T-helper 1 cell treated with Interleukin-12 subunit alpha and Interleukin-12 subunit beta and Interleukin-4 antibody, amounts not matched to agents 30 ng/mL and 1 ng/mL, for 36 hours (primary cell): ENCODE results near the gene DHPS. TPM values are rescaled to one million over a fixed set of nuclear protein-coding genes. Genes with fewer than 3 reads are reported as not detected.

ENCODE experiments used
- intact Hi-C: fragments of 100-400 bp; cut with micrococcal nuclease; formaldehyde crosslinking; loops from one replicate; pipeline ENCODE4 v1.15.1; 2024
- total RNA-seq: library from RNA; stranded (reverse); gene quantifications from 2 replicates; pipeline ENCODE4 v1.2.3, GENCODE V29; 2022

Gene DHPS
- total RNA-seq, 1 donor from 2014 or later = 108 TPM

DNA sequence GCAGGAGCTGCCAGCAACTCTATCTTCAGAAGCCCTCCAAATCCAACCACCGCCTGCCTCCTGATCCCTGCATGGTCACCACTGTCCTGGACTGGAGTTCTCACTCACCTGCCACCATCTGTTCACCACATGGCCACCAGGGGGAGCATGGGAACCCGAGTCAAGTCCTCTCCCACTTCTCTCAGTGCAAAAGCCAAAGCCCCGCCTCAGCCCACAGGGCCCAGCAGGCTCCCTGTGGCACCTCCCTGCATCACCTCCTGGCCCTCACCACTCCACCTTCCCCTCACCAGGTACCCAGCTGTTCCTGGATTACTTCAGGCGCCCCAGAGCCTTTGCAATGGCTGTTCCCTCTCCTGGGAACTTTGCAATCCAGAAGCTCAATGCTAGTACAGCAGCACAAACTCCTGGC is 5.3 kb downstream of the DHPS start:
- intact Hi-C loops = loop anchor here (1.0 kb wide), 2 partner anchors 112 to 171 kb away; no protein-coding TSS in a partner anchor

DNA sequence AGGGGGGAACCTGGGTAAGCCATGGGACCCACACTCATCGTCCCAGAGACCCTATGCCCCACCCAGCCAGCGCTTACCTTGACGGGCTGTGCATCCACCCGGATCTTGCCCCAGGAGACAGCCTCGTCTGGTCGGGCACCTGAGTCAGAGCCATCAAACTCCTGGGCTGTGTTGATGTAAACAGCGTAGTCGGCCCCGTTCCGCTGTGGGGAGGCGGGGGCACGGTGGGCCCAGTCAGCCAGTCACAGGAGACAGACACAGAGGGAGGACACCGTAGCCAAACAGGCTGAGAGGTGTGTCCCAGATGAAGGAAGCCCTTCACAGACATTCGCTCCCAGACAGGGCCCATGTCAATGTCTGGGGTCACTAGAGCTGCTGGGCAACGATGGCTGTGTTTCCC is 5.7 kb downstream of the DHPS start:
- intact Hi-C loops = loop anchor here (1.0 kb wide), 2 partner anchors 112 to 171 kb away; no protein-coding TSS in a partner anchor

DNA sequence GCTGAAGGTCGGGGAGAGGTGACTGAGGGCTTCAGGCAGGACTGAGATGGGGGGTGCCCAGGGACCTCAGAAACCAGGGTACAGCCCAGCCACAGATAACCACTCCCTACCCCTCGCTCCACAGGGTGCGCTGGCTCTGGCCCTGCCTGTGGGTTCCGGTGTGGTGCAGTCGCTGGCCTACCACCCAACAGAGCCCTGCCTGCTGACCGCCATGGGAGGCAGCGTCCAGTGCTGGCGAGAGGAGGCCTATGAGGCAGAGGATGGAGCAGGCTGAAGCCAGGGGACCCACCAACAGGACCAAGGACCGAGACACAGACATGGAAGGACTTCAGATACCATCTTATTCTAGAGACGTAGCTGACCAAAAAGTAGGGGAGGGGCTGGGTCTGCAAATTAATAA is 6.3 kb downstream of the DHPS start:
- intact Hi-C loops = no loop called here

DNA sequence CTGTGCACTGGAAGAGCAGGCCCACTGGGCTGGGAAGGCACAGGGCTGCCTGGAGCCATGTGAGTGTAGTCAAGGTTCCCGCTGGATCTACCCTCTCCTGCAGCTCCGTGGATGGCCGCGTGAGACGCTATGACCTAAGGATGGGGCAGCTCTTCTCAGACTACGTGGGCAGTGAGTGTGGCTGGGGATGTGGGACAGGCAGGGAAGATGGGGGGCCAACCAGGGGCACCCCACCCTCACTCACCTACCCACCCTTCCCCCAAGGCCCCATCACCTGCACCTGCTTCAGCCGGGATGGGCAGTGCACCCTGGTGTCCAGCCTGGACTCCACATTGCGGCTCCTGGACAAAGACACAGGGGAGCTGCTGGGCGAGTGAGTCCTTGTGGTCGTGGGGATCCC is 8.9 kb downstream of the DHPS start:
- intact Hi-C loops = loop anchor here (1.0 kb wide), 2 partner anchors 32 to 108 kb away; no protein-coding TSS in a partner anchor

DNA sequence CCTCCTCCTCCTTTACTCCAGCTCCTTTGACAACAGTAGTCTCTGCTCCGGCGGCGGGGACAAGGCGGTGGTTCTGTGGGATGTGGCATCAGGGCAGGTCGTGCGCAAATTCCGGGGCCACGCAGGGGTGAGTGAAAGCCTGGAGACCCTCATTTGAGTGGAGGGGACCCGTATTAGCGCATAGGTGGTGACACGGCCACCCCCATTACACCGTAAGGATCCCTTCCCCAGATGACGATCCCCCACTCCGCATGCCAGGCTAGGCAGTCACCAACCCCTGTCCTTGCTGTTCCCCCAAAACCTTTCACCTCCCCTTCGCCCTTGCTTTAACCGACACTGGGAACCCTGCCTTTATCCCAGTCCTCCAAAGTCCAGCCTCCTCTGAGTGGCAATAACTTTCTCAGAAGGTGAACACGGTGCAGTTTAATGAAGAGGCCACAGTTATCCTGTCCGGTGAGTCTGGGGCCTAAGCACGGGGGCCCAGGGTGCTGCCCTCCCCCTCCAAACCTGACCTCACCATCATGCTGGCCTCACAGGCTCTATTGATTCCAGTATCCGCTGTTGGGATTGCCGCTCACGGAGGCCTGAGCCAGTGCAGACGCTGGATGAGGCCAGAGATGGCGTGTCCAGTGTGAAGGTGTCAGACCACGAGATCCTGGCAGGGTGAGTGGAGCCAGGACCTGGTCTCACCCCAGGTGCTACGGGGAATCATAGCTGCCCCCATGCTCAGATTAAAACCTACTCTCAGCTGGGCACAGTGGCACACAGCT is 11.3 kb downstream of the DHPS start:
- intact Hi-C loops = no loop called here

DNA sequence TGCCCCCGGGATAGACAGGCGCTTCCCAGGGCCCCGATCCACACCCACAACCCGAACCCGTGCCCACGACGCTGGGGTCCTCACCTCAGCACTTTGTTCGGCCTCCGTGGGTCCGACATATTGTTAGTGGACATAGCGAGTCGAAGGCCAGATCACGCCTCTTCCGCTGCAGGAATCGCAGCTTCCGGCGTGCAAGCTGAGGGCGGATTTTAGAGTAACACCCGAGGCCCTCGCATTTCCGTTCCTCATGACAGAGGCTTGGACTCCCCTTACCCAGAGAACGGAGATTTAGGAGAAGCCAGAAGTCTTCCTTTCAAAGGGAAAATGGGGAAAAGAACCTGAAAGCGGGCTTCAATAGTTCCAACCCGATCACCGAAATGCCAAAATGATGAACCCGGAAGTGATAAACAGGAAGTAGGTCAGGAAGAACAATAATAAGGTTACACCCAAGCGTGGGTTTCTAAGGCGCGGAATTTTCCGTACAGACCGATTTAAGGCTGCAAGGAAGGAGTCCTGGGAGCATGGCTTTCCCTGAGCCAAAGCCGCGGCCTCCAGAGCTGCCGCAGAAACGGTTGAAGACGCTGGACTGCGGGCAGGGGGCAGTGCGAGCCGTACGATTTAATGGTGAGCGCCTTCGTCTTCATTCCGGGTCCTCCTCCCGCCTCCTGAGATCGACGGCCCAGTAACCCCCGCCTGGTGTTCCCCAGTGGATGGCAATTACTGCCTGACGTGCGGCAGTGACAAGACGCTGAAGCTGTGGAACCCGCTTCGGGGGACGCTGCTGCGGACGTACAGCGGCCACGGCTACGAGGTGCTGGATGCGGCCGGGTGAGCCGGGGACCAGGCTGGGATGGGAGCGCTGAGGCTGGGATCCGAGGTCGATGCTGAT is 12.2 kb downstream of the DHPS start:
- intact Hi-C loops = loop anchor here (1.0 to 5.0 kb wide), 10 partner anchors 12 to 747 kb away; partner anchors contain the start of genes DHPS, FBXW9, GET3 and ZNF490

DNA sequence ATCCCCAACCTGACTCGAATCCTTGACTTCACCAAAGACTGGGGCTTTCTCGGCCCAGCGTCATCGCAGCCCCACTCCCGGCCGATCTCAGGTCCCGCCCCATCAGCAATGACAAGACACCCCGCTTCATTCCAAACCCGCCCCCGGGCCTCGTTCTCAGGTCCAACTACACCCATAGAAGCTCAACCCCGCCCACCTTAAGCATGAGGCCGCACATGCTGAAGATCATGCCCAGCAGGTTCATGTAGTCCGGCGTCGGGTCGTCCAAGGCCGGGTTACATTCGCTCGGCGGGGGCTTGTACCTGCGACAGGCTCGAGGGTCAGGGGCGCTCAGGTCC is 12.8 kb downstream of the DHPS start:
- intact Hi-C loops = loop anchor here (1.0 to 5.0 kb wide), 10 partner anchors 12 to 747 kb away; partner anchors contain the start of genes DHPS, FBXW9, GET3 and ZNF490

DNA sequence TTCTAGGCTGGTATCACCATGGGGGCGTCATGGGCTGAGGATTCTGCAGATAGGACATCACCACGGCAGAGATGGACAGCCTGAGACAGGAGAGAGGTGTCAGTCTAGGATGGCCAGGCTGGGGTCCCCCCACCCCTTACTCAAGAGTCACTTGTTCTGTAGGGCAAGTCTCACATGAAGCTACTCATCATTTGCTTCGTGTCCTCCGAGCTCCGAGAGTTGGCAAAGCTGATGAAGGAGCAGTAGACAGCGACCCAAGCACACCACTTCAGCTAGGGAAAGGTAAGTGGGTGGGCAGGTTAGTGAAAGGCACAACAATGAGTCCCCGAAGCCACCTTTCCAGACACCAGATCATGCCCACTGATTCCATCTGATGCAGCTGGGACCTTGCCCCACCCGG is 13.3 kb downstream of the DHPS start:
- intact Hi-C loops = loop anchor here (2.0 to 5.0 kb wide), 5 partner anchors 68 to 746 kb away; partner anchors contain the start of genes GET3, ZNF563 and ZNF799

DNA sequence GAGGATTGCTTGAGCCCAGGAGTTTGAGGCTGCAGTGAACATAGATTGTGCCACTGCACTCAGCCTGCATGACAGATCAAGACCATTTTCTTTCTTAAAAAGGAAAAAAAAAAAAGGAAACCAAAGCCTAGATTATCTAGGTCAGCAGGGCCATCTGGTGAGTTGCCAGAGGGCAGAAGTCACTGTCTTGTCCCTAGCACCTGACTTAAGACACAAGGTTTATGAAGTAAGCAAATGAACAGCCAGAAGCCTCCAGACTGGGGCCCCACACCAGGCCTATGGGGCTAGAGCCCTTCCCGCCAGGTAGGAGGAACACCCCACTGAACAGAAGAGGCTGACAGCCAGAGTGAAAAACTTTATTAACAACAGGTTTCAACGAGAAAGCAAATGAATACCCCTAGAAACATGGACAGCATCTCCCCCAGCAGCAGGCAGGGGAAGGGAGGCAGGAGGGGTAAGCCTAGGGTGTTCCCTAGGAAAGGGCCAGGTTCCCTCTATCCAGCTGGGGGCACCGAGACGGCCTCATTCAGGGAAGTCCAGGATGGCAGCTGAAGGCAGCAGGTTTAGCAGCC is 13.9 kb downstream of the DHPS start:
- intact Hi-C loops = loop anchor here (2.0 to 5.0 kb wide), 6 partner anchors 69 to 746 kb away; partner anchors contain the start of genes GET3, ZNF443, ZNF563 and ZNF799

DNA sequence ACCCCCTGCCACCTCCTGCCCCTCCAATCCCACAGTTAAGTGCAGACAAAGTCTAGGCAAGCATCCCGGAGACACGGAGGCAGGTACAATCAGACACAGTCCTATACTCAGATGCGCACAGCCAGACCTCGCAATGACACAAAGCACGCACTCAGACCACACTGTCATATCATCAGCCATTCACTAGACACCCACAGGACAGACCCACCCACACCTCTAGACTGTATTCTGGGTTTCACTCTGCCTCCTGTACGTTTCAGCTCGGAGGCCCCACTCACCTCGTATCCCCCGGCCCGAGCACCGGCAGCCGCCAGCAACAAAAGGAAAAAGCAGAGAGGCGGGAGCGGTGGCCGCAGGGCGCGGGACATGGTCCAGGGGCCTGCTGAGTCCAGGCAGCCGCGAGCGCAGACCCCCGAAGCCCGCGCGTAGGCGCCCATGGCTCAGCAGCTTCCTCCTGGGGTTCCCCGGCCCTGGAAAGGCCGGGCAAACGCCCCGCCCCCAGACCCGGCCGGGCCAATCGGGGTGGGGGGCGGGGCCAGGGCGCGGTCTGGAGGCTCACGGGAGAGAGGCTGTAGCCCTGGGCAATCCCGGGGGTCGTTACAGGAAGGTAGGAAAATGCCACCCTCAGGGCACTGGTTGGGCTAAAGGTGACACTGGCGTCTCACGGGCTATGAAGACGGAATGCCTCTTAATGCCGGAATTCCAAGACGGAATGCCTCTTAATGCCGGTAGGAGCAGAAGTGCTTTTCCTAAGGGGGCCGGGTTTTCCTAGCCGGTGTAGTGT is 15.2 kb downstream of the DHPS start, which contains the start of the genes MAN2B1 and WDR83:
TSS of gene MAN2B1 (minus strand) at position 478 of the 784 bp plus-strand sequence. CDS start at position 437, 41 bp downstream.
TSS of gene WDR83 (plus strand) at position 543 of the 784 bp plus-strand sequence. CDS start 2,984 bp downstream, outside the sequence.
- intact Hi-C loops = loop anchor here (1.0 to 5.0 kb wide), 7 partner anchors 53 to 744 kb away; partner anchors contain the start of genes ZNF443, ZNF563 and ZNF799

DNA sequence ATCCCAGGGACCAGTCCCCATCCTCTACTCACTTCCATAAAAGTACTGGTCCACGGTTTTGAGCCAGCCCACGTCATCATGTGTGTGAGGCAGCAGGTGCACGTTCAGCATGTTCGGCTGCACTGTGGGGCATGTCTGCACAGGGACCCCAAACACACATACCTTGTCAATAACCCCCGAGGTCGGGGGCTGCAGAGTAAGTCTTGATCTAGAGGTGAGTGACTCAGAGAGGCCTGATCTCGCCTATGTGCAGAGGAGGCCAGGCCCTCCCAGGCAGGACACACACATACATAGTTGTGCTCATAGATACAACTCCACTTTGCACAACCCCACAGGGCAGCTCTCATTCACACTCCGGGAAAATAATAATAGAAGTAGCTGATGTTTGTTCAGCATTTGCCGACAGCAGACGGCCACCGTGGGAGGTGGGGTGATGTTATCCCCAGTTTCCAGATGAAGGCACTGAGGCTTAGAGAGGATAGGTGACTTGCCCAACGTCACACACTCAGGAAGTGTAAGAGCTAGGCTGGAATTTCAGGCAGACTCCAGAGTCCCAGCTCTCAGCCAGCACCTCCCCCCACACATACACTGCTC is 15.9 kb downstream of the DHPS start:
- intact Hi-C loops = loop anchor here (1.0 to 5.0 kb wide), 7 partner anchors 52 to 743 kb away; partner anchors contain the start of genes ZNF443, ZNF563 and ZNF799

DNA sequence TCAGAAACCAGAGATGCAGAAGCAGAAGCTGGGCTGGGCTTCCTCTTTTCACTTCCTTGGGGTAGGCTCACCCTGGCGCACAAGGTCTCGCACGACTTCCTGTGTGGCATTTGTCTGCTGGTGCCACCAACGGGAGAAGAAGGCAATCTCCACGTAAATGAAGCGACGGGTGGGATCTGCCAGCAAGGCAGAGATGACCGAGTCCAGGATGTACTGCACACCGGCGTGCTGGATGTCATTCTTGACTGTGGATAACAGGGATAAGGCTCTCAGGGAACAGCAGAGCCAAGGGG is 16.5 kb downstream of the DHPS start:
- intact Hi-C loops = loop anchor here (5.0 kb wide), 4 partner anchors 263 to 743 kb away; partner anchors contain the start of genes ZNF563 and ZNF799

DNA sequence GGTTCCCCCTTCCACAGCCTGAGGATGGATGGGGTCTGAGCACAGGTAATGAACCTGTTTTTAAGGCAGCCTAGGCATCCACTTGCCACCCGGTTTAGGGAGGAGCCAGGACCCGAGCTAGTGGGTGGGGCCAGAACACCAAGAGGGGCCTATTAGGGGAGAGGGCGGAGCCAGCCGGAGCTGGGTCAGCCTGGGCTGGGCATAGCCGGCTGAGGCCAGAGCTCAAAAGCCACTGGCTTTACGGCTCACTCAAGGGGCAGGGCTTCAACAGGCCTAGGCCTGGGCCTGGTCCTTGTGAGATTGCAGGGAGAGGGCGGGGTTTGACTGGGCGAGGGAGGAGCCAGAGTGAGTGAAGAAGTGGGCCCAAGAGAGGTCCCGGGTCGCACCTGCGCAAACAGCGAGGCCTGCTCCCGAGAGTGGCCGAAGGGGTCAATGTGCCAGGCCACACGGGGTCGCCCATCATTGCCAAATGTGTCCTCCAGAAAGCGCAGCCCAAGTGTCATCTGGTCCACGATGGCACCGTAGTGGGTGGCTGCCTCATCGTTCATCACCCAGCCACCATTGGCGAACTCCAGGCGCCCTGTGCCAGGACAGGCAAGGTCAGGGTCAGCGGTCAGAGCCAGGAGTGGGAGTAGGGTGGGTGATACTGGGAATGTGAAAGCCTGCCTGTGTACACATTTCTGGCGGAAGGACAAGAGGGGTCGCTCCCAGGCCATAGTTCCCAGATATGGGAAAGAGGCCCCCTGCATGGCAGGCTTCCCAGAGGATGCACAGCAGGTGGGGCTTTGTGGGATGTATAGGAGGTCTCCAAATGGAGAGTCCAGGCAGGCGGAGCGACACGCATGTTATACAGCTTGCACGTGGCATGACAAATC is 17.0 kb downstream of the DHPS start:
- intact Hi-C loops = loop anchor here (5.0 kb wide), 4 partner anchors 262 to 742 kb away; partner anchors contain the start of genes ZNF563 and ZNF799

DNA sequence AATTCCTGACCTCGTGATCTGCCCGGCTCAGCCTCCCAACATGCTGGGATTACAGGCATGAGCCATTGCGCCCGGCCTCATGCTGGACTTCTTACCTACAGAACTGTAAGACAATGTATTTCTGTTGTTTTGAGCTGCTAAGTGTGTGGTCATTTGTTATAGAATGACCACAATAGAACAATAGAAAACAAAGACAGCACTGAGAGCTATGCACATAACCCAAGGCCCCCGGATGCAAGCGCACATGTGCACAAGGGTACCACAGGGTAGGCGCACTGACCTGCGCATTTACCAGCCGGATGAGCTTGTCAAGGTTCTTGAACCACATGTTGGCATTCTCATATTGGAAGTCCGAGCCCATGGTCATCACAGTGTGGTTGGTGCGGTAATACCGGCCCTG is 20.7 kb downstream of the DHPS start:
- intact Hi-C loops = no loop called here

DNA sequence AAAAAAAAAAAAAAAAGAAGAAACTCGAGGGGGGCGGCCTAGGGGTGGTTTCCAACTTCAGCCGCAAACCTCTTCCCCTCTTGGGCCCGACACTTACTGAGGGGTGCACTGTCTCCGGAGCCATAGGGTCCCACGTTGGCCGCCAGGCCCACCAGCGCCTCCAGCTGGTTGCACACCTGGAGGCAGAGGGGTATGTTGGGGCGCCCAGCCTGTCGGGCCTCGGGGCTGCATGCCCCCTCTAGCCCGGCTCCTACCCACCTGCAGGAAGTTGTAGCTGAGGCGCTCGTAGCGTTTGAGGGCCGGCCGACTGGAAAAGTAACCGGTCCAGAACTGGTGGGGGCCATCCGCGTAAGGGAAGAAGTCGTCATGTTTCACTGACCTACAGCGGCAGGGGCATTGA is 23.7 kb downstream of the DHPS start:
- intact Hi-C loops = no loop called here

DNA sequence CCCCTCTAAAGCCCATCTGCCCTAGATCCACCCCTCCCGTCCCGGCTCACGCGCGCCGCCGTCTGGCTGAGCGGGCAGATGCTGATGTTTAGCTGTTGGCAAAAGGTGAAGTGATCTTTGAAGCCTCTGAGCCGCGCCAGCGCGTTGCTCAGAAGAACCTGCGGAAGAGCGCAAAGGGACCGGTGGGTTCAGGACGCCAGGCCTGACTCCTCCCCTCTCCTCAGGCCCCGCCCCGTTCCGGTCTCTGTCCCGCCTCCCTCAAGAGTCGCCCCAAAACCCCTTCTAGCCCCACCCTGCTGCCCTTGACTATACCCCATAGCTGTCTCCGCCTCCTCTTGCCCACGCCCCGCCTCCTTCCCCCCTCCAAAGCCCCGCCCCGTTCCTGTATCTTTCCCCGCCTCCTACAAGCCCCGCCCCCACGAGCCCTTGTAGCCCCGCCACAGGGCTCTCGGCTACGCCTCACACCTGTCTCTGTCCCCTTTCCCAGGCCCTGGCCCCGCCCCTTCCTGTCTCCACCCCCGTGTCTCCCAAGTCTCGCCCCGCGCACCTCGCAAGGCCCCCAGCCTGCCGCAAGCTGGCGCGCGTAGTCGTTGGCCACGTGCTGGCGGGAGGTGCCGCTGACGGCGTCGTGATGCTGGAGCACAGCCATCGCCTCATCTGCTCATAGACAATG is 24.6 kb downstream of the DHPS start:
- intact Hi-C loops = no loop called here

DNA sequence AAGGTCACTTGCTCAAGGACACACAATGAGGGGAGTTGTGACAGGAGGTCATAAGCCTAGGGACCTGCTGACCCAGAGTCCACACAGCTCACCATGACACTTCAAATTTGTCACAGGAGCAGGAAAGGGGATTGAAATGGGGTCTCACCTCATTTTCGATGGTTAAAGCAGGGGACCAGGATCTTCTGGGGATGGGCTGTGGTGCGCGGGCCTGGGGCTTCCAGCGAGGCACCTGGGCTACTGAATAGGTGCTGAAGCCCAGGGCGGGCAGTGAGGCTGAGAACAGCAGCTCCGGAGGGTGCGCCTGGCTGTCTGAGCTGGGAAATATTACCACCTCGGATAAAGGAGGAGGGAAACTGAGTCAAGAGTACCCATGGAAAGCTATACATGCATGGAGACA is 26.1 kb downstream of the DHPS start:
- intact Hi-C loops = no loop called here

DNA sequence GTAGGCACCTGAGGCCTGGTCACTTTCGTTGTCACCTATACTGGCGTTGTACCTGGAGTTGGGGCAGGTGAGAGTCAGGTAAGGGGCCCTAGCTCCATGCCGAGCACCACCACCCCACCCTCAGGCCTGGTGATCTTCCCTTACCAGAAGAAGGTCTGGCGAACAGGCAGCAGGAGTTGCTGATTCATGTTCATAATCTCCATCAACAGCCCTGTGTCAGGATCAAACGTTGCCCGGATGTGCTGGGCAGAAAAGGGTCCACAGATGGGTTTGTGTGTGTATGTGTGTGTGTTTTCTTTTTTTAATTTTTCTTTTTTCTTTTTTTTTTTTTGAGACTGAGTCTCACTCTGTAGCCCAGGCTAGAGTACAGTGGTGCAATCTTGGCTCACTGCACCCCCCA is 29.5 kb downstream of the DHPS start:
- intact Hi-C loops = no loop called here
